ENCODE measurements around the gene PMEL.

- no peak for TF ChIP-seq CTCF (conservative IDR thresholded peaks at IDR 0.05)
- TF ChIP-seq ZFX (IDR thresholded peaks at IDR 0.05): no peak
Observed at GRCh38 chr12:56010111-56010570, 44.3 kb upstream of the PMEL start.
